CD4-positive, CD25-positive, alpha-beta regulatory T cell (primary cell): ENCODE results near the gene ME3. TPM values are rescaled to one million over a fixed set of nuclear protein-coding genes. Genes with fewer than 3 reads are reported as not detected.

Experiments used
- ATAC-seq, 2 donors: fragments of 150-1000 bp; cut with Tn5 transposase; one replicate each; pipeline ENCODE4 v1.10.0; 2021; ENCODE audit warnings: low read depth in 2 of 2, moderate number of reproducible peaks in 2 of 2, moderate library complexity in 1 of 2
- DNase-seq, 3 donors: peaks; one replicate each; pipeline versions ENCODE4 v3.0.0 to v3.0.0-alpha.2; 2012 to 2022; ENCODE audit warnings: mixed read lengths in 1 of 3
- H3K27ac ChIP-seq: one replicate; pipeline ENCODE4 v1.7.0; 2013; ENCODE audit warnings: mild to moderate bottlenecking, low read length; ENCODE audit not compliant: insufficient read depth, poor library complexity, severe bottlenecking
- H3K27me3 ChIP-seq: one replicate; pipeline ENCODE4 v1.7.0; 2013; ENCODE audit warnings: low read length; ENCODE audit not compliant: control insufficient read depth, insufficient read depth
- H3K36me3 ChIP-seq: one replicate; pipeline ENCODE4 v1.7.0; 2013; ENCODE audit warnings: mild to moderate bottlenecking, low read length, moderate library complexity; ENCODE audit not compliant: control insufficient read depth, insufficient read depth
- H3K4me1 ChIP-seq: 2 replicates; pipeline ENCODE4 v1.7.0; 2013; ENCODE audit warnings: mild to moderate bottlenecking, low read length; ENCODE audit not compliant: insufficient read depth, control insufficient read depth, poor library complexity, severe bottlenecking
- H3K4me3 ChIP-seq: one replicate; pipeline ENCODE4 v1.7.0; 2013; ENCODE audit warnings: low read depth, mild to moderate bottlenecking, low read length, moderate library complexity
- H3K9me3 ChIP-seq, 2 experiments: 1 replicate in 1 of 2; 2 replicates in 1 of 2; pipeline ENCODE4 v1.7.0; 2013; ENCODE audit warnings: low read length in 2 of 2, mild to moderate bottlenecking in 1 of 2, moderate library complexity in 1 of 2; ENCODE audit not compliant: control insufficient read depth in 2 of 2
- H3K27ac Mint-ChIP-seq, 3 donors: one replicate each; pipeline ENCODE4 v1.8.0; 2020 to 2022; ENCODE audit warnings: mild to moderate bottlenecking in 3 of 3, mixed read lengths in 3 of 3, moderate library complexity in 2 of 3
- H3K27me3 Mint-ChIP-seq: one replicate; pipeline ENCODE4 v1.8.0; 2022; ENCODE audit warnings: mild to moderate bottlenecking, mixed read lengths
- H3K36me3 Mint-ChIP-seq: one replicate; pipeline ENCODE4 v1.8.0; 2020; ENCODE audit warnings: mixed read lengths
- H3K4me1 Mint-ChIP-seq, 4 donors: one replicate each; pipeline ENCODE4 v1.8.0; 2020 to 2022; ENCODE audit warnings: mixed read lengths in 4 of 4, mild to moderate bottlenecking in 1 of 4
- H3K4me3 Mint-ChIP-seq, 4 donors: one replicate each; pipeline ENCODE4 v1.8.0; 2020 to 2022; ENCODE audit warnings: mild to moderate bottlenecking in 4 of 4, mixed read lengths in 4 of 4, moderate library complexity in 3 of 4
- H3K9me3 Mint-ChIP-seq, 7 donors: one replicate each; pipeline ENCODE4 v1.8.0; 2020 to 2022; ENCODE audit warnings: mixed read lengths in 7 of 7, mild to moderate bottlenecking in 3 of 7, moderate library complexity in 2 of 7
- polyA plus RNA-seq, 4 donors: library from polyadenylated mRNA; unstranded; fragments of 300-500 nt; fragmentation: Illumina TruSeq; gene quantifications; one replicate each; pipeline ENCODE4 v1.2.3, GENCODE V29; 2021
- total RNA-seq: library from RNA; stranded (reverse); gene quantifications from one replicate; pipeline ENCODE4 v1.2.3, GENCODE V29; 2022

The ME3 gene
- total and polyA plus RNA-seq, 5 donors from 2014 or later = 0.18 to 1.4 (median 0.38) TPM; not detected in 2

GRCh38 chr11:86559311-86559945, 113.0 kb downstream of the ME3 start:
- H3K36me3 ChIP-seq = no peaks in the 10 kb centered on the region
- H3K4me3 ChIP-seq = no peak overlapping the region
- no peaks in the 10 kb centered on the region for H3K9me3 ChIP-seq
- Mint-ChIP-seq H3K27me3 (peaks cover 4% of the 10 kb centered on the region), H3K9me3 (peaks cover 0 to 10% (median 0%) of the 10 kb centered on the region in 7 donors), H3K4me3 (no peak overlapping the region), H3K27ac (no peak overlapping the region), H3K4me1 (no peaks in the 10 kb centered on the region), H3K36me3 (no peaks in the 10 kb centered on the region)
- ATAC-seq (no peak), DNase-seq (no peak)
- peaks cover 6% of the 10 kb centered on the region for H3K27me3 ChIP-seq
- no peaks in the 10 kb centered on the region for H3K4me1 ChIP-seq
- H3K27ac ChIP-seq = no peak overlapping the region

- Mint-ChIP-seq H3K36me3 (no peaks in the 10 kb centered on the region), H3K4me3 (no peak overlapping the region), H3K9me3 (peaks cover 0 to 10% (median 0%) of the 10 kb centered on the region in 7 donors), H3K4me1 (no peaks in the 10 kb centered on the region), H3K27ac (no peak overlapping the region), H3K27me3 (peaks cover 4% of the 10 kb centered on the region)
- peaks cover 5% of the 10 kb centered on the region for H3K27me3 ChIP-seq
- no peak overlapping the region for H3K27ac ChIP-seq
- no peaks in the 10 kb centered on the region for H3K9me3 ChIP-seq
- ATAC-seq (no peak), DNase-seq (no peak)
- no peaks in the 10 kb centered on the region for H3K36me3 ChIP-seq
- no peak overlapping the region for H3K4me3 ChIP-seq
- H3K4me1 ChIP-seq = no peaks in the 10 kb centered on the region
Measured at GRCh38 chr11:86558841-86559240, 113.6 kb downstream of the ME3 start.

- no peaks in the 10 kb centered on the region for H3K36me3 Mint-ChIP-seq
- H3K27me3 Mint-ChIP-seq = peaks cover 4% of the 10 kb centered on the region
- Histone ChIP-seq H3K4me1 (no peaks in the 10 kb centered on the region), H3K27ac (no peak overlapping the region), H3K27me3 (peaks cover 5% of the 10 kb centered on the region), H3K9me3 (no peaks in the 10 kb centered on the region), H3K4me3 (no peak overlapping the region), H3K36me3 (no peaks in the 10 kb centered on the region)
- H3K9me3 Mint-ChIP-seq = peaks cover 0 to 7% (median 0%) of the 10 kb centered on the region in 7 donors
- no peak overlapping the region for H3K27ac Mint-ChIP-seq
- no peak overlapping the region for H3K4me3 Mint-ChIP-seq
- ATAC-seq (no peak), DNase-seq (no peak)
- H3K4me1 Mint-ChIP-seq = no peaks in the 10 kb centered on the region
Measured at GRCh38 chr11:86558207-86558606, 114.2 kb downstream of the ME3 start.

GRCh38 chr11:86555866-86556265, 116.5 kb downstream of the ME3 start:
- H3K27ac ChIP-seq = no peak overlapping the region
- no peaks in the 10 kb centered on the region for H3K36me3 ChIP-seq

GRCh38 chr11:86555401-86555800, 117.0 kb downstream of the ME3 start:
- H3K4me1 ChIP-seq = no peaks in the 10 kb centered on the region
- H3K36me3 Mint-ChIP-seq = no peaks in the 10 kb centered on the region
- ATAC-seq = no peak
- H3K9me3 ChIP-seq = no peaks in the 10 kb centered on the region
- no peaks in the 10 kb centered on the region for H3K27me3 ChIP-seq
- no peak overlapping the region for H3K27ac ChIP-seq
- H3K27me3 Mint-ChIP-seq = no peaks in the 10 kb centered on the region
- no peaks in the 10 kb centered on the region for H3K36me3 ChIP-seq
- H3K4me3 Mint-ChIP-seq = no peak overlapping the region
- H3K27ac Mint-ChIP-seq = no peak overlapping the region
- no peaks in the 10 kb centered on the region for H3K4me1 Mint-ChIP-seq
- DNase-seq = no peak
- H3K4me3 ChIP-seq = no peak overlapping the region
- H3K9me3 Mint-ChIP-seq = peaks cover 0 to 5% (median 0%) of the 10 kb centered on the region in 7 donors

More at GRCh38 chr11:86555866-86556265, 116.5 kb downstream of the ME3 start:
- Mint-ChIP-seq H3K9me3 (peaks cover 0 to 5% (median 0%) of the 10 kb centered on the region in 7 donors), H3K4me3 (no peak overlapping the region), H3K36me3 (no peaks in the 10 kb centered on the region), H3K27me3 (no peaks in the 10 kb centered on the region), H3K27ac (no peak overlapping the region), H3K4me1 (no peaks in the 10 kb centered on the region)
- H3K9me3 ChIP-seq = no peaks in the 10 kb centered on the region
- DNase-seq (no peak), ATAC-seq (no peak)
- H3K27me3 ChIP-seq = no peaks in the 10 kb centered on the region
- no peak overlapping the region for H3K4me3 ChIP-seq
- no peaks in the 10 kb centered on the region for H3K4me1 ChIP-seq

- no peak overlapping the region for H3K4me3 Mint-ChIP-seq
- Histone ChIP-seq H3K36me3 (no peaks in the 10 kb centered on the region), H3K4me1 (no peaks in the 10 kb centered on the region), H3K9me3 (no peaks in the 10 kb centered on the region), H3K27me3 (no peaks in the 10 kb centered on the region), H3K4me3 (no peak overlapping the region), H3K27ac (no peak overlapping the region)
- H3K36me3 Mint-ChIP-seq = no peaks in the 10 kb centered on the region
- H3K27me3 Mint-ChIP-seq = no peaks in the 10 kb centered on the region
- H3K27ac Mint-ChIP-seq = no peak overlapping the region
- H3K9me3 Mint-ChIP-seq = peaks cover 0 to 4% (median 0%) of the 10 kb centered on the region in 7 donors
- ATAC-seq = no peak
- no peaks in the 10 kb centered on the region for H3K4me1 Mint-ChIP-seq
- no peak for DNase-seq
Measured at GRCh38 chr11:86553265-86553664, 119.2 kb downstream of the ME3 start.

GRCh38 chr11:86551288-86552092, 120.9 kb downstream of the ME3 start:
- Histone ChIP-seq H3K27me3 (no peaks in the 10 kb centered on the region), H3K36me3 (no peaks in the 10 kb centered on the region), H3K9me3 (no peaks in the 10 kb centered on the region), H3K4me1 (no peaks in the 10 kb centered on the region), H3K4me3 (no peak overlapping the region), H3K27ac (no peak overlapping the region)
- Mint-ChIP-seq H3K4me3 (no peak overlapping the region), H3K4me1 (no peaks in the 10 kb centered on the region), H3K27ac (no peak overlapping the region), H3K36me3 (no peaks in the 10 kb centered on the region), H3K27me3 (no peaks in the 10 kb centered on the region), H3K9me3 (peaks cover 0 to 4% (median 0%) of the 10 kb centered on the region in 7 donors)
- no peak for ATAC-seq
- no peak for DNase-seq
